H1 (cell line): ENCODE measurements around the gene DLG5. TPM values are rescaled to one million over a fixed set of nuclear protein-coding genes. Genes with fewer than 3 reads are reported as not detected.

Experiments used
- CTCF ChIA-PET: fragments of 300-600 bp; sonication (Branson Sonifier 250); formaldehyde crosslinking; loops from one replicate; lab custom pipeline; 2021; ENCODE audit not compliant: partially characterized antibody; lab: Charles Lee
- POLR2A ChIA-PET: fragments of 300-600 bp; sonication (Branson Sonifier 250); formaldehyde crosslinking; loops from one replicate; lab custom pipeline; 2021; ENCODE audit warnings: inconsistent platforms; ENCODE audit not compliant: partially characterized antibody; lab: Charles Lee
- DNase-seq, 2 experiments: peaks; one replicate each; pipeline versions ENCODE4 v3.0.0 to v3.0.0-alpha.2; 2010 to 2022; ENCODE audit warnings: low spot score in 2 of 2, low read depth in 1 of 2, mixed read lengths in 1 of 2
- FAIRE-seq: peaks from 2 replicates; lab custom pipeline; 2011; peaks lifted over from hg19 to GRCh38; lab: Jason Lieb, UNC
- H2AFZ ChIP-seq: 2 replicates; pipeline ENCODE4 v1.8.1; 2012; ENCODE audit warnings: low read length, inconsistent platforms
- H2AK5ac ChIP-seq: 2 replicates; pipeline ENCODE4 v1.6.1; 2013; ENCODE audit warnings: low read depth, low read length
- H2BK120ac ChIP-seq: replicated peaks from 2 replicates; pipeline ENCODE3; 2013; ENCODE audit warnings: low read depth, low read length, inconsistent platforms
- H2BK12ac ChIP-seq: 2 replicates; pipeline ENCODE4 v1.6.1; 2013; ENCODE audit warnings: low read depth, low read length
- H2BK15ac ChIP-seq: 2 replicates; pipeline ENCODE4 v1.6.1; 2013; ENCODE audit warnings: low read length
- H2BK20ac ChIP-seq: 2 replicates; pipeline ENCODE4 v1.6.1; 2013; ENCODE audit warnings: low read length
- H2BK5ac ChIP-seq: 2 replicates; pipeline ENCODE4 v1.6.1; 2013; ENCODE audit warnings: low read depth, low read length
- H3K14ac ChIP-seq: 2 replicates; pipeline ENCODE4 v1.6.1; 2013; ENCODE audit warnings: inconsistent platforms; ENCODE audit not compliant: insufficient read length
- H3K18ac ChIP-seq: 2 replicates; pipeline ENCODE4 v1.6.1; 2013; ENCODE audit warnings: low read length; ENCODE audit errors: extremely low read depth
- H3K23ac ChIP-seq: 2 replicates; pipeline ENCODE4 v1.6.1; 2013; ENCODE audit warnings: inconsistent platforms; ENCODE audit not compliant: insufficient read length
- H3K23me2 ChIP-seq: 2 replicates; pipeline ENCODE4 v1.6.1; 2013; ENCODE audit warnings: low read depth, low read length
- H3K27ac ChIP-seq: 2 replicates; pipeline ENCODE4 v1.6.1; 2011; ENCODE audit warnings: low read depth, low read length, inconsistent platforms
- H3K27me3 ChIP-seq, 4 experiments: replicated peaks in 1 of 4; 1 replicate in 1 of 4; 2 replicates in 3 of 4; pipeline versions ENCODE4 v1.6.1 to v1.8.1; 2011 to 2013; ENCODE audit warnings: low read length in 3 of 4, mild to moderate bottlenecking in 3 of 4, inconsistent platforms in 2 of 4, mixed read lengths in 2 of 4, moderate library complexity in 1 of 4; ENCODE audit not compliant: control insufficient read depth in 3 of 4, insufficient read depth in 3 of 4; ENCODE audit errors: extremely low read depth in 1 of 4
- H3K36me3 ChIP-seq, 4 experiments: 2 replicates each; pipeline versions ENCODE4 v1.6.1 to v1.8.1; 2011 to 2013; ENCODE audit warnings: mild to moderate bottlenecking in 4 of 4, low read length in 3 of 4, moderate library complexity in 2 of 4, control low read depth in 1 of 4, inconsistent platforms in 1 of 4; ENCODE audit not compliant: insufficient read depth in 4 of 4, control insufficient read depth in 2 of 4
- H3K4ac ChIP-seq: replicated peaks from 2 replicates; pipeline ENCODE3; 2013; ENCODE audit warnings: low read length, low read depth, mixed read lengths, inconsistent platforms; ENCODE audit not compliant: insufficient read length
- H3K4me1 ChIP-seq, 4 experiments: replicated peaks in 1 of 4; 1 replicate in 1 of 4; 2 replicates in 3 of 4; pipeline versions ENCODE4 v1.6.1 to v1.8.1; 2011 to 2013; ENCODE audit warnings: low read length in 3 of 4, inconsistent platforms in 2 of 4, mixed read lengths in 1 of 4; ENCODE audit not compliant: insufficient read depth in 4 of 4, control insufficient read depth in 3 of 4
- H3K4me2 ChIP-seq, 2 experiments: 2 replicates each; pipeline versions ENCODE4 v1.6.1 to v1.8.1; 2011 to 2013; ENCODE audit warnings: low read depth in 2 of 2, low read length in 2 of 2, control low read depth in 1 of 2, inconsistent platforms in 1 of 2, mild to moderate bottlenecking in 1 of 2; ENCODE audit not compliant: insufficient read depth in 1 of 2
- H3K4me3 ChIP-seq, 4 experiments: fragments of 200-600, 300-600 bp in 1 of 4; sonication (generic), shearing (Covaris generic), sonication (Bioruptor Twin) in 1 of 4; 2 replicates each; pipeline versions ENCODE4 v1.5.1 to v1.8.1; 2011 to 2016; ENCODE audit warnings: low read length in 4 of 4, low read depth in 3 of 4, control low read depth in 2 of 4, inconsistent platforms in 2 of 4, mild to moderate bottlenecking in 2 of 4, mixed read lengths in 1 of 4, moderate library complexity in 1 of 4; ENCODE audit not compliant: insufficient read depth in 2 of 4; ENCODE audit errors: extremely low read depth in 1 of 4
- H3K56ac ChIP-seq: replicated peaks from 2 replicates; pipeline ENCODE3; 2013; ENCODE audit warnings: low read depth, mild to moderate bottlenecking, mixed read lengths, low read length, inconsistent platforms; ENCODE audit not compliant: insufficient read length
- H3K79me1 ChIP-seq: 2 replicates; pipeline ENCODE4 v1.6.1; 2013; ENCODE audit warnings: low read depth, low read length, control low read depth
- H3K79me2 ChIP-seq, 2 experiments: 2 replicates each; pipeline versions ENCODE4 v1.6.1 to v1.8.1; 2012 to 2013; ENCODE audit warnings: low read length in 2 of 2, mild to moderate bottlenecking in 2 of 2, inconsistent platforms in 1 of 2; ENCODE audit not compliant: insufficient read depth in 2 of 2, control insufficient read depth in 1 of 2
- H3K9ac ChIP-seq, 4 experiments: replicated peaks in 1 of 4; 1 replicate in 1 of 4; 2 replicates in 3 of 4; pipeline versions ENCODE4 v1.6.1 to v1.8.1; 2011 to 2013; ENCODE audit warnings: low read depth in 3 of 4, low read length in 3 of 4, control low read depth in 2 of 4, mild to moderate bottlenecking in 2 of 4, moderate library complexity in 2 of 4, inconsistent platforms in 1 of 4; ENCODE audit errors: extremely low read depth in 1 of 4
- H3K9me3 ChIP-seq, 2 experiments: 2 replicates each; pipeline versions ENCODE4 v1.6.1 to v1.8.1; 2012 to 2013; ENCODE audit warnings: mild to moderate bottlenecking in 2 of 2, moderate library complexity in 2 of 2, control low read depth in 1 of 2, inconsistent platforms in 1 of 2, low read depth in 1 of 2, low read length in 1 of 2, mixed read lengths in 1 of 2; ENCODE audit not compliant: insufficient read depth in 2 of 2
- H4K20me1 ChIP-seq, 2 experiments: replicated peaks in 1 of 2; 2 replicates each; pipeline versions ENCODE3 to v1.8.1; 2011 to 2013; ENCODE audit warnings: inconsistent platforms in 2 of 2, low read length in 2 of 2, mild to moderate bottlenecking in 1 of 2; ENCODE audit not compliant: insufficient read depth in 2 of 2, control insufficient read depth in 1 of 2
- H4K5ac ChIP-seq: 2 replicates; pipeline ENCODE4 v1.6.1; 2013; ENCODE audit warnings: low read length, low read depth, mixed read lengths, inconsistent platforms; ENCODE audit not compliant: insufficient read length
- H4K8ac ChIP-seq: 2 replicates; pipeline ENCODE4 v1.8.0; 2013; ENCODE audit warnings: mild to moderate bottlenecking, moderate library complexity, low read length, inconsistent platforms; ENCODE audit not compliant: insufficient read depth; ENCODE audit errors: extremely low read depth
- H4K91ac ChIP-seq: replicated peaks from 2 replicates; pipeline ENCODE3; 2013; ENCODE audit warnings: low read length, mixed read lengths, inconsistent platforms; ENCODE audit not compliant: insufficient read length
- EP300 ChIP-seq, 2 experiments: IDR thresholded peaks; 1 replicate in 1 of 2; 2 replicates in 1 of 2; pipeline ENCODE4 v1.6.1; 2011 to 2012; ENCODE audit warnings: low read depth in 2 of 2, low read length in 2 of 2, mild to moderate bottlenecking in 2 of 2, borderline replicate concordance in 1 of 2, inconsistent platforms in 1 of 2, moderate library complexity in 1 of 2
- GABPA ChIP-seq: IDR thresholded peaks from 2 replicates; pipeline ENCODE4 v1.6.1; 2011; ENCODE audit warnings: mild to moderate bottlenecking, low read length, moderate library complexity, borderline replicate concordance; ENCODE audit not compliant: insufficient read depth
- GTF2F1 ChIP-seq: IDR thresholded peaks from 2 replicates; pipeline ENCODE4 v1.6.1; 2012; ENCODE audit warnings: low read depth, low read length, improper control_type of control experiment, borderline replicate concordance
- KDM1A ChIP-seq: fragments of 200-600, 300-600 bp; sonication (generic); IDR thresholded peaks from 2 replicates; pipeline ENCODE4 v1.7.1; 2016; ENCODE audit warnings: mild to moderate bottlenecking, low read length, borderline replicate concordance
- WGBS, 2 experiments: shearing (Covaris generic) in 1 of 2; methylation state at CpG; one replicate each; pipeline versions ENCODE4 v1.1.6 to v1.1.7; 2013 to 2015; ENCODE audit warnings: low lambda C conversion rate in 2 of 2, mixed read lengths in 2 of 2, inconsistent platforms in 1 of 2, low coverage in 1 of 2, missing lambda C conversion rate in 1 of 2; ENCODE audit not compliant: insufficient replicate concordance in 2 of 2, insufficient coverage in 1 of 2, insufficient read length in 1 of 2; ENCODE audit errors: extremely low coverage in 1 of 2, missing lambda C conversion rate in 1 of 2; 5-methylcytosine and 5-hydroxymethylcytosine counted together
- polyA plus RNA-seq, 7 experiments: library from polyadenylated mRNA; depleted of rRNA in 3 of 7; stranded (reverse) in 5 of 7; unstranded in 2 of 7; fragments of >200 nt in 5 of 7; fragments of 200-250 nt in 2 of 7; gene quantifications; 1 replicate in 5 of 7; 2 replicates in 1 of 7; 4 replicates in 1 of 7; pipeline versions ENCODE4 v1.2.1 to v1.2.3, GENCODE V29; 2011 to 2013; ENCODE audit warnings: missing spikeins in 2 of 7, mixed read lengths in 2 of 7
- total RNA-seq: library from RNA; stranded (reverse); fragmentation: NEBNext Ultra II Directional; extraction: Animal tissue kit (Norgen Biotek cat#: 25700); gene quantifications from 2 replicates; pipeline ENCODE4 v1.2.1, GENCODE V29; 2021

Gene DLG5
- total and polyA plus RNA-seq, 2 of the 8 experiments (the other 6 are each of a cell fraction or from before 2014, with no cell fraction given) = 15.6 to 71.4 TPM

GRCh38 chr10:77925410-77925794, 1.2 kb downstream of the DLG5 start:
- no peak overlapping the region for H3K14ac ChIP-seq
- H2AK5ac ChIP-seq = no peak overlapping the region
- TF ChIP-seq GTF2F1 (no peak), KDM1A (peak; percentile 25; the same call in 1 of the 2 replicates), EP300 (IDR thresholded peaks at IDR 0.05; ENCODE audit: borderline replicate concordance in 1 of 2, low read depth in 2 of 2, low read length in 2 of 2) (no peak), GABPA (no peak)
- H3K27ac ChIP-seq = no peak overlapping the region
- no peaks in the 10 kb centered on the region; a peak in 1 of 8 replicates for H3K36me3 ChIP-seq
- CTCF ChIA-PET = interaction anchor here (1.2 to 4.8 kb wide), 11 partner anchors 9 to 78 kb away, joined by 3 to 22 read pairs (median 6); no protein-coding TSS in a partner anchor
- H3K23me2 ChIP-seq = peaks cover 8% of the 10 kb centered on the region
- H2BK15ac ChIP-seq = no peak overlapping the region
- H3K9me3 ChIP-seq = no peaks in the 10 kb centered on the region
- H4K20me1 ChIP-seq = peaks cover 2 to 15% of the 10 kb centered on the region in 2 experiments
- no peak overlapping the region for H2BK120ac ChIP-seq
- peak overlapping the region; percentile 60 to 93 for H3K4me2 ChIP-seq
- H3K4me1 ChIP-seq = peaks cover 5 to 19% (median 10%) of the 10 kb centered on the region in 4 experiments
- peaks cover 15% of the 10 kb centered on the region for H3K79me1 ChIP-seq
- POLR2A ChIA-PET = interaction anchor here (0.9 to 4.4 kb wide), 12 partner anchors 10 to 115 kb away, joined by 3 to 26 read pairs (median 4); no protein-coding TSS in a partner anchor
- no peak overlapping the region for H2BK12ac ChIP-seq
- 68% methylated on average over 7 of the region's 7 CpGs; no CpG with 5 or more reads in 1 of the 2 experiments for WGBS, 2 experiments
- H3K27me3 ChIP-seq = peaks cover 0 to 4% (median 2%) of the 10 kb centered on the region in 4 experiments; a peak in 1 of 7 replicates
- no peak overlapping the region for H2AFZ ChIP-seq
- H3K79me2 ChIP-seq = peaks cover 14 to 54% of the 10 kb centered on the region in 2 experiments; a peak in 3 of 4 replicates
- H3K4me3 ChIP-seq = peak overlapping the region; percentile 59 to 83 (median 80)
- H4K91ac ChIP-seq = no peak overlapping the region
- no peak for DNase-seq
- H2BK20ac ChIP-seq = no peak overlapping the region
- no peak overlapping the region for H3K23ac ChIP-seq
- peak overlapping the region; percentile 19 for H3K4ac ChIP-seq
- no peak overlapping the region for H3K56ac ChIP-seq
- no peak overlapping the region for H4K8ac ChIP-seq
- H3K18ac ChIP-seq = no peak overlapping the region
- H3K9ac ChIP-seq = no peak overlapping the region; a peak in 2 of 7 replicates
- no peak for FAIRE-seq
- H4K5ac ChIP-seq = peak overlapping the region; percentile 26
- peak overlapping the region; percentile 88; the same call in 1 of the 2 replicates for H2BK5ac ChIP-seq
